Measurements from ENCODE around the gene COPS6.

COPS6 gene

DNA sequence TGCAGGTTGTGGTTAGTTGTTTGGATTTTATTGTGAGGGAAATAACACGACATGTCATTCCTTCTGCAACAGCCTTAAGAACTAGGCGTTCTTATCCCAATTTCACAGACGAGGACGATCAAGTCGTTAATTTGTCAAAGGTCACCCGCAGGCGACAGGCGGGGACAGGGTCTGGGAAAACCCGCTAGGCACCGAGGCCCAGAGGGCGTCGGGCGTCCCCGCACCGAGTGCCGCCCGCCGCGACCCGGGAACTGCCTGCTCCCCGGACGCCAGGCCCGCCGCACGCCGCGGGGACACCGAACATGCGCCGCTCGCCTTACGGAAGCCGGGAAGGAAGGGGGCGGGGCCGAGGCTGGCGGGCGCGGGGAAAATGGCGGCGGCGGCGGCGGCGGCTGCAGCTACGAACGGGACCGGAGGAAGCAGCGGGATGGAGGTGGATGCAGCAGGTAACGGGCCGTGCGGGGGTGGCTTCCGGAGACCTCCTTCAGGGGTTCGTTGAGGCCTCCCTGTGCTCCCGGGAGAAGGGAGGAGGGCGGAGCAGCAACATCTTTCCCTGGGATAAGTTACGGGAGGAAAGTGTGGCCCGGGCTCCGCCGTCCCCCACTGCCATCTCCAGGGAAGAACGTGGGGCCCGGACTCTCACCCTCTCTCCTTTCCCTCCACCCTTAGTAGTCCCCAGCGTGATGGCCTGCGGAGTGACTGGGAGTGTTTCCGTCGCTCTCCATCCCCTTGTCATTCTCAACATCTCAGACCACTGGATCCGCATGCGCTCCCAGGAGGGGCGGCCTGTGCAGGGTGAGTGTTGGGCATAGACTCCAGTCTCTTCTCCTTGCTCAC lies at the start of gene COPS6:
Gene COPS6, plus strand, starts transcription at position 349 of the 837 bp plus-strand sequence. Its CDS starts 22 bp downstream, at position 371.
- DNase-seq (ENCODE audit: low spot score in 2 of 2) = peak; percentile 81 to 84

DNA sequence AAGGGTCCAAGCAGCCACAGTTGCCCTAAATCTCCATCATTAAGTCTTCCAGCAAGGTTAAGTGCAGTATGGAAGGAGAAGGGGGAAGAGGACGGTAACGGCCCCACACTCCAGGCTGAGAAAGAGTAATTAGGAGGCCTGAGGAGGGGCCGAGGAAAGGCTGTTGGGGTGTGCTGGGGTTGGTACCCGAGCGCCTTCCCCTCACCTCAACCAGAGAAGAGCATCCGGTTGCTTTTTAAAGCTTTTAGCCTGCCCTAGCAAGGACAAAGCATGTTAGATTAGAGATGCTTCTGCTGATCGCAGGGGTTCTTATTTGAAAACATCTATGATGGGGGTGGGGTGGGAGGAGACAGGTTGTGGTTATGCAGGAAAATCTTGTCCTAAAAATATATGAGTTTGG lies 48.2 kb upstream of the COPS6 start:
- Mint-ChIP-seq H3K27ac (no peak overlapping the region), H3K4me3 (no peak overlapping the region), H3K4me1 (peaks cover 7% of the 10 kb centered on the region), H3K27me3 (no peaks in the 10 kb centered on the region), H3K36me3 (peaks cover 2% of the 10 kb centered on the region), H3K9me3 (no peaks in the 10 kb centered on the region)
- ATAC-seq (ENCODE audit: low read depth) = no peak
- DNase-seq (ENCODE audit: low spot score in 2 of 2) = no peak

More for the DNA sequence above, at the start of gene COPS6:
- no peaks in the 10 kb centered on the region for H3K27me3 Mint-ChIP-seq
- peaks cover 15% of the 10 kb centered on the region for H3K4me1 Mint-ChIP-seq
- no peaks in the 10 kb centered on the region for H3K9me3 Mint-ChIP-seq
- ATAC-seq (ENCODE audit: low read depth) = peak; percentile 90
- H3K36me3 Mint-ChIP-seq = peaks cover 18% of the 10 kb centered on the region
- H3K27ac Mint-ChIP-seq = peak within 1 kb of the TSS; percentile 84
- H3K4me3 Mint-ChIP-seq = peak within 1 kb of the TSS; percentile 90

GRCh38 chr7:100044718-100045117 lies 44.1 kb upstream of the COPS6 start:
- peak overlapping the region; percentile 63 for H3K4me3 Mint-ChIP-seq
- peaks cover 7% of the 10 kb centered on the region for H3K4me1 Mint-ChIP-seq
- no peaks in the 10 kb centered on the region for H3K36me3 Mint-ChIP-seq
- H3K27me3 Mint-ChIP-seq = no peaks in the 10 kb centered on the region
- H3K9me3 Mint-ChIP-seq = no peaks in the 10 kb centered on the region
- DNase-seq (ENCODE audit: low spot score in 2 of 2) (peak in 1 of 2 donors; percentile 24), ATAC-seq (ENCODE audit: low read depth) (peak; percentile 44)
- H3K27ac Mint-ChIP-seq = no peak overlapping the region

- H3K4me1 Mint-ChIP-seq = peaks cover 16% of the 10 kb centered on the region
- peak overlapping the region; percentile 45 for H3K4me3 Mint-ChIP-seq
- H3K27me3 Mint-ChIP-seq = no peaks in the 10 kb centered on the region
- no peaks in the 10 kb centered on the region for H3K36me3 Mint-ChIP-seq
- DNase-seq (ENCODE audit: low spot score in 2 of 2) (no peak), ATAC-seq (ENCODE audit: low read depth) (no peak)
- peak overlapping the region; percentile 96 for H3K27ac Mint-ChIP-seq
- no peaks in the 10 kb centered on the region for H3K9me3 Mint-ChIP-seq
Observed at GRCh38 chr7:100048680-100049079, 40.1 kb upstream of the COPS6 start.

DNA sequence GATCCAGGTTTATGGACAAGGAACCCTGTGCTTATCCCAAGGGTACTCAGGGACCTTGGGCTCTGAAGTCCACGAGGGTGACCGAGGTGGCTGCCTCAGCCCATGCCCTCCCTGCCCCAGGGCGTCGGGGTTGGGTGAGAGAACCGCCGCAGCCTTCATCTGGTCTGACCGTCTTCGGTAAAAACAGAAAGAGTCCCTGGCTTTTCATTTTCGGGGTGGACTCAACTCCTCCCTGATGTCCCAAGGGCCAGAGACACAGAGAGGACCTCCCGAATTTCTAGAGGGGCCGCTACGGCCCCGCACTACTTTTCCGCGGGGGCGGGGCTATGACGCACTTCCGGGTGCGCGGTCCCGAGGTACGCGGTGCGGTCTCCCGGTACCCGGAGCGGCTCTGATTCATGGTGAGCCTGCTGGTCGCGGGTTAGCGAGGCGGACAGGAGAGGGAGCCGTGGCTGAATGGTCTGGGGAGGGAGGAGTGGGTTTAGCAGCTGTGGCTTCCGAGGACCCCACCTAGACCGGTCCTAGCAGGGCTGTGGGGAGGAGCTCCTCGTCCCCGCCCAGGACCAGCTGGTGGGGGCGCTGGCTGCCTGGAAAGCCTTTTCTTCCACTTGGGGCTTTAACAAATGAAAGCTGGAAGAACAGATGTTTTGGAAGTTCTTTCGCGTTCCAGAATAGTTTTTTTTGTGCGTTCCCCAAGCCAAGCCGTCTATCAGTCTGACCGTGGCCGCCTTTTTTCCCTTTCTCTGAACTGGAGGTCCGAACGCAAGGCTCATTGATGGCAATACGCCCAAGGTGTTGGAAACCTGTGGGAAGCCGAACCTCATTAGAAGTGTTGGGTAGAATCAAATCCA lies 39.1 kb upstream of the COPS6 start, which contains the start of gene ZSCAN21:
Gene ZSCAN21, plus strand, starts transcription at position 334 of the 851 bp plus-strand sequence. CDS start 7,233 bp downstream, outside the sequence.
- Mint-ChIP-seq H3K4me3 (peak within 1 kb of the TSS; percentile 94), H3K4me1 (peaks cover 15% of the 10 kb centered on the region), H3K9me3 (no peaks in the 10 kb centered on the region), H3K36me3 (no peaks in the 10 kb centered on the region), H3K27me3 (no peaks in the 10 kb centered on the region), H3K27ac (peak within 1 kb of the TSS; percentile 96)
- DNase-seq (ENCODE audit: low spot score in 2 of 2) (peak; percentile 78 to 86), ATAC-seq (ENCODE audit: low read depth) (peak; percentile 90)

- ATAC-seq (ENCODE audit: low read depth) = no peak
- H3K9me3 Mint-ChIP-seq = no peaks in the 10 kb centered on the region
- no peaks in the 10 kb centered on the region for H3K36me3 Mint-ChIP-seq
- no peak overlapping the region for H3K27ac Mint-ChIP-seq
- H3K4me1 Mint-ChIP-seq = peaks cover 13% of the 10 kb centered on the region
- DNase-seq (ENCODE audit: low spot score in 2 of 2) = no peak
- no peaks in the 10 kb centered on the region for H3K27me3 Mint-ChIP-seq
- H3K4me3 Mint-ChIP-seq = peak overlapping the region; percentile 28
Observed at GRCh38 chr7:100051611-100052010, 37.2 kb upstream of the COPS6 start.

DNA sequence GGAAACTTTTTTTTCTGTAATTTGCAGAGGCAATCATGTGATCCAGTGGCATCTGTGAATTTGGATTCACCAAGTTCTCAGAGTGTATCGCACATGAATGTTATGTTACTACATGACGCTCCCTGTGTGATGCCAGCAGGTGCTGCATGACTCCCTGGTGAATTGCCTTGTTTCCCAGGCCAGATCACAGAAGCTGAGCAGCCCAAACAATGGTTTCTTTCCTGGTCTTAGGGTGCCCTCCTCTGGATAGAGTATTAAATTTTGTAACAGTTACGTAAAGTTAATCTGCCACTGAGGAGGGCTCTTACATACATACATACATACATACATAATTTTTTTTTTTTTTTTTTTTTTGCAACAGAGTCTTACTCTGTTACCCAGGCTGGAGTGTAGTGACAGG lies 35.6 kb upstream of the COPS6 start:
- H3K9me3 Mint-ChIP-seq = no peaks in the 10 kb centered on the region
- ATAC-seq (ENCODE audit: low read depth) (no peak), DNase-seq (ENCODE audit: low spot score in 2 of 2) (no peak)
- H3K36me3 Mint-ChIP-seq = peaks cover 1% of the 10 kb centered on the region
- H3K4me1 Mint-ChIP-seq = peaks cover 15% of the 10 kb centered on the region
- no peak overlapping the region for H3K27ac Mint-ChIP-seq
- H3K27me3 Mint-ChIP-seq = no peaks in the 10 kb centered on the region
- H3K4me3 Mint-ChIP-seq = no peak overlapping the region

GRCh38 chr7:100057006-100057405 lies 31.8 kb upstream of the COPS6 start:
- DNase-seq (ENCODE audit: low spot score in 2 of 2) (no peak), ATAC-seq (ENCODE audit: low read depth) (no peak)
- Mint-ChIP-seq H3K27me3 (no peaks in the 10 kb centered on the region), H3K9me3 (no peaks in the 10 kb centered on the region), H3K4me3 (no peak overlapping the region), H3K27ac (no peak overlapping the region), H3K4me1 (peaks cover 10% of the 10 kb centered on the region), H3K36me3 (peaks cover 7% of the 10 kb centered on the region)

- H3K36me3 Mint-ChIP-seq = peaks cover 10% of the 10 kb centered on the region
- H3K4me1 Mint-ChIP-seq = peaks cover 7% of the 10 kb centered on the region
- H3K9me3 Mint-ChIP-seq = no peaks in the 10 kb centered on the region
- DNase-seq (ENCODE audit: low spot score in 2 of 2) = no peak
- H3K4me3 Mint-ChIP-seq = no peak overlapping the region
- H3K27me3 Mint-ChIP-seq = no peaks in the 10 kb centered on the region
- peak overlapping the region; percentile 67 for H3K27ac Mint-ChIP-seq
- peak; percentile 91 for ATAC-seq (ENCODE audit: low read depth)
Observed at GRCh38 chr7:100059251-100059739, 29.5 kb upstream of the COPS6 start.

DNA sequence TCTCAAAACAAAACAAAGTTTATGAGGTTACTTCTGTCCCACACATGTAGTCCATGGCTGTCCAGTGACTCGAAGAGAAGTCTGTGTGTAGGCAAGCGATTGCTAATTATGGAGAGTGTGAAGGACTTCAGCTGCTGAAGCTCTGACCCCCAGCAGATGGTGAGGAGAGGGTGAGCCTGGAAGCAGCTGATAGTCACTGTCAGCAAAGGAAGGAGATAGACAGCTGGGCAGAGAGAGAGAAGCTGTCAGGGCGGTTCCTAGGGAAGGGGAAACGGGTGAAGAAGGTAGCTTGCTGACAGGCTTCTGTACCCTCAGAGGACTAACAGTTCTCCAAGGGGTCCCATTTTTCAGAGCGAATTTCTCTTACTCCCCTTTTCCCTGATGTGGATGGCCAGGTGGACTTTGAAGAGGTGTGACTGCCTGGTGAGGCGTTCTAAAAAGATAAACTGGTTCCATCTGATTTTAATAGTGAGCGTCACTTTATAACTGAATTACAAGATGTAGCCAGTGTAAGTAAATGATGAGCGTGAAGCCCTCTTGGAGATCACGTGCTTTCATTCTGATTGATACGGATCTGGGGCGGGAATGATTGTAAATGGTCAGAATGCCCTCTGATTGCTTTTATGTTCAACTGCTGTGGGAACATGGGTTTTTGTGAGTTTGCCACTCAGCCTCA lies 27.1 kb upstream of the COPS6 start:
- Mint-ChIP-seq H3K27me3 (no peaks in the 10 kb centered on the region), H3K4me1 (peaks cover 7% of the 10 kb centered on the region), H3K36me3 (peaks cover 10% of the 10 kb centered on the region), H3K27ac (no peak overlapping the region), H3K9me3 (no peaks in the 10 kb centered on the region), H3K4me3 (no peak overlapping the region)
- DNase-seq (ENCODE audit: low spot score in 2 of 2) = no peak
- no peak for ATAC-seq (ENCODE audit: low read depth)

- DNase-seq (ENCODE audit: low spot score in 2 of 2) (no peak), ATAC-seq (ENCODE audit: low read depth) (no peak)
- Mint-ChIP-seq H3K4me1 (peaks cover 5% of the 10 kb centered on the region), H3K27ac (no peak overlapping the region), H3K27me3 (no peaks in the 10 kb centered on the region), H3K4me3 (no peak overlapping the region), H3K9me3 (no peaks in the 10 kb centered on the region), H3K36me3 (peaks cover 11% of the 10 kb centered on the region)
Observed at GRCh38 chr7:100063376-100063775, 25.4 kb upstream of the COPS6 start.

DNA sequence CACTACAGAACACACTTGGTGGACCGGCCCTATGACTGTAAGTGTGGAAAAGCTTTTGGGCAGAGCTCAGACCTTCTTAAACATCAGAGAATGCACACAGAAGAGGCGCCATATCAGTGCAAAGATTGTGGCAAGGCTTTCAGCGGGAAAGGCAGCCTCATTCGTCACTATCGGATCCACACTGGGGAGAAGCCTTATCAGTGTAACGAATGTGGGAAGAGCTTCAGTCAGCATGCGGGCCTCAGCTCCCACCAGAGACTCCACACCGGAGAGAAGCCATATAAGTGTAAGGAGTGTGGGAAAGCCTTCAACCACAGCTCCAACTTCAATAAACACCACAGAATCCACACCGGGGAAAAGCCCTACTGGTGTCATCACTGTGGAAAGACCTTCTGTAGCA lies 24.6 kb upstream of the COPS6 start:
- H3K27ac Mint-ChIP-seq = no peak overlapping the region
- H3K36me3 Mint-ChIP-seq = peaks cover 11% of the 10 kb centered on the region
- no peaks in the 10 kb centered on the region for H3K9me3 Mint-ChIP-seq
- H3K4me1 Mint-ChIP-seq = peaks cover 3% of the 10 kb centered on the region
- DNase-seq (ENCODE audit: low spot score in 2 of 2) (no peak), ATAC-seq (ENCODE audit: low read depth) (no peak)
- H3K27me3 Mint-ChIP-seq = no peaks in the 10 kb centered on the region
- H3K4me3 Mint-ChIP-seq = no peak overlapping the region

DNA sequence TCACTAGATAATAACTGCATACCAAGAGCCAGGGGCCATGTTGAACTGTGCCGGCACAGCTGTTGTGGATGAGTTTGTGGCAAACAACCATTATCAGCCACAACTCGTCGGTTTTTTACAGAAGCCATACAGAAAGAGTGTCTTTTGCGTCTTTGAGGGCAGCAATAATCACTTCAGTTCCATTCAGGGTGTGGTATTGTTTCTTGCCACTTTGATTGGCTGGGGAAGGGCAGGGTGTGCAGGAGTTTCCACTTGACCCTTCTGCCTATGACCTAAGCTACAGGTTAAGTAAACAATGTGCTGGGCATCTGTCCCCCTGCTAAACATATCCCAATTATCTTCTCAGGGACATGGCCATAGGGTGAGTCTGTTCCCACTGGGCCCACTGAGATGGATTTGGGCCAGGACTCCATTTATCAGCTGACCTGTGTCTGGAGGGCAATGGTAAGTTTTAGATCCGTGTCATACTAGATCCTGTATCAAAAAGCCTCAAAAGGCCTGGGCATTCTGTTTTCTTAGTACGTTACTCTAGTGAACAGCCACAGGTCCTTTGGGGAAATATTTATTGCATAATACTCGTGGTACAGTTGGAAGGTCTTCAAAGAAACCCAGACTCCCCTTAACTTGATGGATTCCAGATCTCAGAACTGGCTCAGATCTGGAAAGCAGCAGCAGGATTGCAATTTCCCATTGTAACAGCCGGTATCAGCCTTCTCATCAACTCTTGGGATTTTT lies 23.1 kb upstream of the COPS6 start:
- ATAC-seq (ENCODE audit: low read depth) = no peak

More for the DNA sequence above, 23.1 kb upstream of the COPS6 start:
- Mint-ChIP-seq H3K4me3 (no peak overlapping the region), H3K4me1 (no peaks in the 10 kb centered on the region), H3K36me3 (peaks cover 18% of the 10 kb centered on the region), H3K27me3 (no peaks in the 10 kb centered on the region), H3K27ac (no peak overlapping the region), H3K9me3 (no peaks in the 10 kb centered on the region)
- DNase-seq (ENCODE audit: low spot score in 2 of 2) = no peak

Measured in memory B cell (primary cell).